Esophagus muscularis mucosa (tissue), 4 donors: Measurements from ENCODE around the gene GBGT1. TPM values are rescaled to one million over a fixed set of nuclear protein-coding genes. Genes with fewer than 3 reads are reported as not detected.

Experiments used
- DNase-seq: peaks from one replicate; pipeline ENCODE4 v3.0.0-alpha.2; 2017; ENCODE audit errors: extremely low spot score
- H3K27ac ChIP-seq, 4 donors: fragments of 200-600 bp; sonication (generic); replicated peaks in 1 of 4; 1 replicate in 3 of 4; 2 replicates in 1 of 4; pipeline ENCODE4 v1.5.1; 2016 to 2019; ENCODE audit warnings: mild to moderate bottlenecking in 1 of 4
- H3K27me3 ChIP-seq, 4 donors: fragments of 200-600 bp; sonication (generic); one replicate each; pipeline versions ENCODE4 v1.5.1 to v1.6.0; 2016 to 2019
- H3K36me3 ChIP-seq, 4 donors: fragments of 200-600 bp; sonication (generic); one replicate each; pipeline ENCODE4 v1.5.1; 2016 to 2019
- H3K4me1 ChIP-seq, 4 donors: fragments of 200-600 bp; sonication (generic); one replicate each; pipeline ENCODE4 v1.5.1; 2016 to 2019
- H3K4me3 ChIP-seq, 4 donors: fragments of 200-600 bp; sonication (generic); 1 replicate in 2 of 4; 2 replicates in 2 of 4; pipeline ENCODE4 v1.5.1; 2016 to 2019; ENCODE audit warnings: mild to moderate bottlenecking in 4 of 4, moderate library complexity in 1 of 4
- H3K9me3 ChIP-seq, 4 donors: fragments of 200-600 bp; sonication (generic); 1 replicate in 3 of 4; 2 replicates in 1 of 4; pipeline ENCODE4 v1.5.1; 2016 to 2019
- CTCF ChIP-seq, 3 experiments: fragments of 200-600 bp in 2 of 3; fragments of 450-650 bp in 1 of 3; sonication (generic) in 2 of 3; IDR thresholded peaks; one replicate each; pipeline ENCODE4 v1.5.1; 2017 to 2019; ENCODE audit warnings: antibody characterized with exemption in 3 of 3, mild to moderate bottlenecking in 2 of 3, moderate library complexity in 1 of 3
- EP300 ChIP-seq: sonication (generic); formaldehyde crosslinking; IDR thresholded peaks from one replicate; pipeline ENCODE4 v1.6.1; 2017; ENCODE audit warnings: antibody characterized with exemption
- POLR2A ChIP-seq: fragments of 450-650 bp; IDR thresholded peaks from one replicate; pipeline ENCODE4 v1.6.1; 2017; ENCODE audit warnings: antibody characterized with exemption, moderate library complexity, mild to moderate bottlenecking, low read depth
- POLR2AphosphoS5 ChIP-seq, 2 donors: sonication (generic); formaldehyde crosslinking; IDR thresholded peaks; one replicate each; pipeline ENCODE4 v1.6.1; 2017; ENCODE audit warnings: antibody characterized with exemption in 2 of 2
- WGBS: methylation state at CpG from one replicate; pipeline ENCODE4 v1.1.5; 2018; 5-methylcytosine and 5-hydroxymethylcytosine counted together
- intact Hi-C: fragments of 100-400 bp; cut with DNase I; formaldehyde crosslinking; loops from one replicate; pipeline ENCODE4 v1.15.1; 2023
- total RNA-seq, 4 donors: library from RNA; depleted of rRNA; stranded (reverse); fragments of >200 nt; gene quantifications; one replicate each; pipeline versions ENCODE4 v1.1.0 to v1.2.1, GENCODE V29; 2016

GBGT1 gene
- total RNA-seq, 4 donors from 2014 or later = 15.9 to 19.1 (median 17.5) TPM

DNA sequence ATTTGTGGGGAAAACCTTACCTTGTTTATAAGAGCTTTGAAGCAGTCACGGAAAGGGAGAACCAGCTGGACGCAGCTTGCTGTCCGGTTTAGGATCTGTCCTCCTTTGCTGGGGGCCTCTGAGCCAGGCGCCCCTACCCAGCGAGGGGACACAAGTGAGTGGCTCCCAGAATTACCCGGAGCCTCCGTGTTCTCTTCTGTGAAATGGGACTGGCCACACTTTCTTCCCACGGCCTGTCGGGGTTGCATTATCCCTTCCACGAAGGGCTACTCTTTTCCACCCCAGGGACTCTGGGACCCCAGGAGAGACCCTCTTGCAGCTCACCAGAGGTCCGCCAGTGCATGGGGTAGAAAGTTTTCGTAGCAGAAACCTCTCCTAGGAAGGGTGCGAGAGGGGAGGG lies 477 bp upstream of the GBGT1 start:
- Histone ChIP-seq H3K4me1 (peaks cover 11 to 45% (median 38%) of the 10 kb centered on the region in 4 donors), H3K9me3 (no peaks in the 10 kb centered on the region), H3K4me3 (peak overlapping the region; percentile 62 to 80 (median 72)), H3K36me3 (peaks cover 0 to 7% (median 4%) of the 10 kb centered on the region in 4 donors), H3K27ac (peak overlapping the region; percentile 67 to 79 (median 76)), H3K27me3 (peaks cover 0 to 12% (median 0%) of the 10 kb centered on the region in 4 donors)
- intact Hi-C loops = no loop called here
- 60% methylated on average over 6 of the region's 13 CpGs for WGBS
- TF ChIP-seq EP300 (no peak), CTCF (IDR thresholded peaks at IDR 0.05) (no peak), POLR2A (no peak), POLR2AphosphoS5 (IDR thresholded peaks at IDR 0.05) (no peak)
- no peak for DNase-seq

DNA sequence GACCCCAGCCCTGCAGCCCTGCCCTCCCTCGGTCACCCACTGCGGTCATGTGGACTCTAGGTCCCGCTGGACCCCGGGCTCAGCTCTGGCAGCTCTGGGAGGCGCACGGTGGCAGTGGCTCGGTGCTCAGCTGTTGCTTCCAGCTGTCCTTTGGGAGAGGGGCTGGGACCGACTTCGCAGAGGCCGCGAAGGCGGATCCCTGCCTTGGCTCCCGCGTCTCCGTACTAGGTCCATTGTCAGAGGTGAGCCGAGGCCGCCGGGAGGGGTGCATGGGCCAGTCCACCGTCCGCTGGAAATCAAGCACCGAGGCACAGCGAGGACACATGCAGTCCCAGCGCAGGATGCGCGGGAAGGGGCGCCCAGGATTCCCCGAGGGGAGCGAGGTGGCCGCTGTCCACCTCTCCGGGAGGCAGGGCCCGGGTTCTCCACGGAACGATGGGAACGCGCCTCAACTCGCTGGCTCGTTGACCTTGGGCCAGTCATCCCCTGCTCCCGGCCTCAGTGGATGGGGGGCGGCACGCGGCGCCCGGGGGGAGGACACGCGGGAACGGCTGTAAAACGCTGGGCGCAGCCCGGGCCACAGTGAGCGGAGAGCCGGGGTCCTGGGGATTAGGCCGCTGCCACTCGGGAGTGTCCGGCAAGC lies 732 bp downstream of the GBGT1 start:
- Histone ChIP-seq H3K36me3 (peaks cover 0 to 19% (median 10%) of the 10 kb centered on the region in 4 donors), H3K27me3 (peaks cover 0 to 12% (median 0%) of the 10 kb centered on the region in 4 donors), H3K4me1 (peaks cover 11 to 45% (median 38%) of the 10 kb centered on the region in 4 donors), H3K4me3 (peak overlapping the region; percentile 62 to 80 (median 72)), H3K9me3 (no peaks in the 10 kb centered on the region), H3K27ac (peak overlapping the region; percentile 67 to 79 (median 76))
- intact Hi-C loops = no loop called here
- WGBS = 32% methylated on average over 26 of the region's 54 CpGs
- TF ChIP-seq CTCF (IDR thresholded peaks at IDR 0.05) (no peak), POLR2AphosphoS5 (IDR thresholded peaks at IDR 0.05) (no peak), POLR2A (no peak), EP300 (no peak)
- no peak for DNase-seq

GRCh38 chr9:133161547-133161950 lies 2.2 kb downstream of the GBGT1 start:
- Histone ChIP-seq H3K27me3 (peaks cover 0 to 12% (median 0%) of the 10 kb centered on the region in 4 donors), H3K36me3 (peaks cover 0 to 31% (median 13%) of the 10 kb centered on the region in 4 donors), H3K27ac (peak overlapping the region in 2 of 4 donors; percentile 5 to 54), H3K4me3 (no peak overlapping the region), H3K9me3 (no peaks in the 10 kb centered on the region), H3K4me1 (peaks cover 11 to 45% (median 38%) of the 10 kb centered on the region in 4 donors)
- intact Hi-C loops = no loop called here
- WGBS = 84% methylated on average over 4 of the region's 4 CpGs
- TF ChIP-seq EP300 (no peak), CTCF (IDR thresholded peaks at IDR 0.05) (no peak), POLR2AphosphoS5 (IDR thresholded peaks at IDR 0.05) (no peak), POLR2A (no peak)
- no peak for DNase-seq

DNA sequence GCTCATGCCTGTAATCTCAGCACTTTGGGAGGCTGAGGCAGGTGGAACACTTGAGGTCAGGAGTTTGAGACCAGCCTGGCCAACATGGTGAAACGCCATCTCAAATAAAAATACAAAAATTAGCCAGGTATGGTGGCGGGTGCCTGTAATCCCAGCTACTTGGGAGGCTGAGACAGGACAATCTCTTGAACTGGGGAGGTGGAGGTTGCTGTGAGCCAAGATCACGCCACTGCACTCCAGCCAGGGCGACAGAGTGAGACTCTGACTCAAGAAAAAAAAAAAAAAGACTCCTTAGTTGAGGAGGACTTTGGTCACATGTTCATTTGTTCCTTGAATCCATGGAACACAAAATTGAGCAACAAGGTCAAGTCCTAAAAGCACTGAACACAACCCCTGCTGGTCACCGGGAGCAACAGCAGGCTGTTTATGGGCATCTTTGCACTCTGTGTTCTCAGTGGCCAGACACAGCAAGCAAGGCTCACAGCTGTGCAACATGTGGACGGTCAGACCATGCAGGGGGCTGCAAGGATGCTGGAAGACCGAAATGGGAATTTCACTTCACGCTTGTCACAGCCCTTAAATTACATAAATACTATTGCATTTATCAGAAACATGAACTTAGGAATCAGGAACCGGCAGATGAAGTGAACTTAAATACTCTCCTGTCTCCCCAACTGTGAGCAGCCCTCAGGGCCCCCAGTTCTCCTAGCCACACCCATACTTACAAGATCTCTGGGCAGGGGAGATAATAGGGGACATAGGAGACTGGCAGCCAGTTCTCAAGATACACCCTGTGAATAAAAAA lies 2.8 kb downstream of the GBGT1 start:
- peaks cover 0 to 12% (median 0%) of the 10 kb centered on the region in 4 donors for H3K27me3 ChIP-seq
- intact Hi-C loops = no loop called here
- peaks cover 11 to 45% (median 38%) of the 10 kb centered on the region in 4 donors for H3K4me1 ChIP-seq
- peak overlapping the region; percentile 51 to 72 (median 58) for H3K27ac ChIP-seq
- 58% methylated on average over 9 of the region's 9 CpGs for WGBS
- no peak overlapping the region for H3K4me3 ChIP-seq
- H3K9me3 ChIP-seq = no peaks in the 10 kb centered on the region
- TF ChIP-seq EP300 (no peak), POLR2AphosphoS5 (IDR thresholded peaks at IDR 0.05) (peak; percentile 55 to 82), CTCF (IDR thresholded peaks at IDR 0.05) (peak; percentile 66 to 69 (median 68)), POLR2A (no peak)
- H3K36me3 ChIP-seq = peaks cover 0 to 35% (median 13%) of the 10 kb centered on the region in 4 donors
- peak; percentile 95 for DNase-seq
